HepG2 (cell line): ENCODE results near the gene UBE2O. TPM values are rescaled to one million over a fixed set of nuclear protein-coding genes. Genes with fewer than 3 reads are reported as not detected.
A peak's percentile ranks its signal among the peaks of the same experiment; 100 is the strongest.

Experiments used
- CREB1 ChIP-seq, 2 experiments: fragments of 450-650 bp in 1 of 2; IDR thresholded peaks; 2 replicates each; pipeline ENCODE4 v1.6.1; 2016 to 2017; ENCODE audit warnings: control low read depth in 1 of 2, mild to moderate bottlenecking in 1 of 2, missing compliant biosample characterization in 1 of 2, missing genetic modification characterization in 1 of 2
- DDIT3 ChIP-seq: sonication (generic); formaldehyde crosslinking; IDR thresholded peaks from 2 replicates; pipeline ENCODE4 v1.4.0; 2020; ENCODE audit warnings: mild to moderate bottlenecking, missing genetic modification reagents
- FUBP1 ChIP-seq: sonication (generic); formaldehyde crosslinking; IDR thresholded peaks from 2 replicates; pipeline ENCODE4 v1.5.1; 2020; ENCODE audit warnings: missing genetic modification reagents, mild to moderate bottlenecking, borderline replicate concordance
- KIAA2018 ChIP-seq: sonication (generic); formaldehyde crosslinking; IDR thresholded peaks from 2 replicates; pipeline ENCODE4 v1.5.0; 2020; ENCODE audit warnings: mild to moderate bottlenecking, missing genetic modification reagents, borderline replicate concordance
- MBNL3 ChIP-seq: fragments of 250-450 bp; sonication (Bioruptor Pico); conservative IDR thresholded peaks from 2 replicates; pipeline ENCODE4 v1.8.0; 2022; ENCODE audit warnings: mild to moderate bottlenecking, inconsistent platforms
- NFE2L2 ChIP-seq: fragments of 150-350 bp; IDR thresholded peaks from 2 replicates; pipeline ENCODE4 v1.6.1; 2014; ENCODE audit warnings: low read length
- NR2F1 ChIP-seq, 2 experiments: fragments of 450-650 bp in 1 of 2; formaldehyde crosslinking in 1 of 2; IDR thresholded peaks; 2 replicates each; pipeline versions ENCODE4 v1.5.0 to v1.6.1; 2016 to 2020; ENCODE audit warnings: mild to moderate bottlenecking in 1 of 2, missing compliant biosample characterization in 1 of 2, missing genetic modification reagents in 1 of 2, moderate library complexity in 1 of 2
- SCMH1 ChIP-seq: sonication (generic); formaldehyde crosslinking; IDR thresholded peaks from 2 replicates; pipeline ENCODE4 v1.9.0; 2021; ENCODE audit warnings: missing genetic modification reagents, mild to moderate bottlenecking, borderline replicate concordance
- SRY ChIP-seq: sonication (generic); formaldehyde crosslinking; IDR thresholded peaks from 2 replicates; pipeline ENCODE4 v1.8.0; 2022; ENCODE audit warnings: mild to moderate bottlenecking, missing genetic modification reagents
- TBL1XR1 ChIP-seq: fragments of 150-350 bp; IDR thresholded peaks from 2 replicates; pipeline ENCODE4 v1.6.1; 2014; ENCODE audit warnings: borderline replicate concordance, low read length; ENCODE audit not compliant: partially characterized antibody
- THRA ChIP-seq: sonication (generic); formaldehyde crosslinking; IDR thresholded peaks from 2 replicates; pipeline ENCODE4 v1.4.0; 2020; ENCODE audit warnings: missing genetic modification reagents, borderline replicate concordance
- ZBTB49 ChIP-seq: sonication (generic); formaldehyde crosslinking; IDR thresholded peaks from 2 replicates; pipeline ENCODE4 v1.4.0; 2020; ENCODE audit warnings: missing genetic modification reagents, borderline replicate concordance
- ZNF350 ChIP-seq: sonication (generic); formaldehyde crosslinking; IDR thresholded peaks from 2 replicates; pipeline ENCODE4 v1.4.0; 2020; ENCODE audit warnings: mild to moderate bottlenecking, low read depth, missing genetic modification reagents, borderline replicate concordance
- polyA plus RNA-seq, 8 experiments: library from polyadenylated mRNA; depleted of rRNA in 3 of 8; stranded (reverse) in 7 of 8; unstranded in 1 of 8; fragments of >200 nt; fragmentation: Illumina TruSeq in 4 of 8; extraction: Trizol in 4 of 8; gene quantifications; 2 replicates each; pipeline versions ENCODE4 v1.2.1 to v1.2.3, GENCODE V29; 2011 to 2016; ENCODE audit warnings: low read depth in 4 of 8, missing spikeins in 1 of 8, mixed read lengths in 1 of 8; ENCODE audit not compliant: insufficient read depth in 1 of 8
- total RNA-seq, 5 experiments: library from RNA; depleted of rRNA; stranded (reverse); fragments of >200 nt; fragmentation: Illumina TruSeq; extraction: Trizol; gene quantifications; 2 replicates each; pipeline ENCODE4 v1.2.3, GENCODE V29; 2016; ENCODE audit warnings: low read depth in 1 of 5

The UBE2O gene
- total and polyA plus RNA-seq, 2 of the 13 experiments (the other 11 are each of a cell fraction or from before 2014, with no cell fraction given) = 21.5 to 23.5 TPM

GRCh38 chr17:76499267-76499667 lies 46.3 kb upstream of the UBE2O start (continued):
- TF ChIP-seq KIAA2018 (CRISPR knock-in tag) = no peak
- TF ChIP-seq SRY = no peak
- no peak for TF ChIP-seq FUBP1 (CRISPR knock-in tag)
- peak; percentile 5; the same call in 1 of the 2 replicates for TF ChIP-seq NFE2L2
- TF ChIP-seq ZNF350 (CRISPR knock-in tag) = no peak
- TF ChIP-seq THRA (CRISPR knock-in tag) = peak; percentile 77; the same call in 1 of the 2 replicates
- no peak for TF ChIP-seq MBNL3
- no peak for TF ChIP-seq DDIT3 (CRISPR knock-in tag)
- peak; percentile 58 to 70; a peak in 2 of 4 replicates for TF ChIP-seq NR2F1 (CRISPR knock-in tag; IDR thresholded peaks at IDR 0.05)
- no peak for TF ChIP-seq SCMH1 (CRISPR knock-in tag)
- TF ChIP-seq ZBTB49 = no peak
- peak; percentile 87 for TF ChIP-seq TBL1XR1
- TF ChIP-seq CREB1 (IDR thresholded peaks at IDR 0.05) = no peak; the same call in 1 of the 2 replicates
- TF ChIP-seq CREB1 (CRISPR knock-in tag; IDR thresholded peaks at IDR 0.05) = no peak
